Activated CD8-positive, alpha-beta memory T cell treated with anti-CD3 and anti-CD28 coated beads for 48 hours (primary cell): ENCODE results near the gene FOXL1.

ENCODE experiments used
- DNase-seq, 3 experiments: peaks; one replicate each; pipeline ENCODE4 v3.0.0-alpha.2; 2020; ENCODE audit warnings: low read depth in 2 of 3, low spot score in 2 of 3

FOXL1 gene

DNA sequence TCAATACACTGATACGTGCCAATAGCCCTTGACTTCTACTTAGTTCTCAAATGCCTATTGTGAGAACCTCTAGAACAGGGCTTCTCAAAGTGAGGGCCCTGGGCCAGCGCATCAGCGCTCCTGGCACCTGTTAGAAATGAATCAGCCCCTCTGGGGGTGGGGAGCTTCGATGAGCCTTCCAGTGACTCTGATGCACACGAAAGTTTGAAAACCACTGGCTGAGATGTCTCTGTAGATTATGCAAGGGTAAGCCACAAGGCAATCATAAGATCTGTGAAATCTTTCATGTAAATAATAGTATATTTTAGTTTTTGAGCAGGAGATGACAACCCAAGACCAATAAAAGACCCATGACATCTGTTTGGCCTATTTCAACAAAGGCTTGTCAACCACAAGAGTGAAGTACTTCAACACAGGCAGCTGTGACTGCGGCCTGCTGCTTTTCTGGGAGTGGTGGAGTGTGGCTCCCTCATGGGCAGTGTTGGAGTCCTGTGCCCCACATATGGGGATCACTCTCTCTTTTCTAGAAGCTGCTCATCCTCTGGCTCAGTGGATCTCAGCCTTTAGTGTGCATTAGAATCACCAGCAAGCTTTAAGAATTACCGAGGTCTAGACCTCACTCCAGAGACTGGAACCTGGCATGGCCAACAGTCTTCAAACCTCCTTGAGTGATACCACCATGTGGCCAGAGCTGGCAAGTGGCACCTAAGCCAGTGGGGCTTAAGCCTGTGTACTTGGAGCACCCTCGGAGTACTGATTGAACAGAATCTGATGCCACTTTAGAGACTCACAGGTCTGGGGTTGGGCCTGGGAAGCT lies 29.1 kb upstream of the FOXL1 start:
- no peak for DNase-seq

DNA sequence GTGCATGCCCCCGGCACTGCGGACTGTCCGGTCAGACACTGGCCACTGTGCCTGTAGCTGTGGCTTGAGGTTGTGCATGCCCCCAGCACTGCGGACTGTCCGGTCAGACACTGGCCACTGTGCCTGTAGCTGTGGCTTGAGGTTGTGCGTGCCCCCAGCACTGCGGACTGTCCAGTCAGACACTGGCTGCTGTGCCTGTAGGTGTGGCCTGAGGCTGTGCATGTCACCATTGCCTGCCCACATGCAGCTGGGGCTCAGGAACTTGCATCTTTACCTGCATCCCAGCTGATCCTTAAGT lies 28.5 kb upstream of the FOXL1 start:
- no peak for DNase-seq

DNA sequence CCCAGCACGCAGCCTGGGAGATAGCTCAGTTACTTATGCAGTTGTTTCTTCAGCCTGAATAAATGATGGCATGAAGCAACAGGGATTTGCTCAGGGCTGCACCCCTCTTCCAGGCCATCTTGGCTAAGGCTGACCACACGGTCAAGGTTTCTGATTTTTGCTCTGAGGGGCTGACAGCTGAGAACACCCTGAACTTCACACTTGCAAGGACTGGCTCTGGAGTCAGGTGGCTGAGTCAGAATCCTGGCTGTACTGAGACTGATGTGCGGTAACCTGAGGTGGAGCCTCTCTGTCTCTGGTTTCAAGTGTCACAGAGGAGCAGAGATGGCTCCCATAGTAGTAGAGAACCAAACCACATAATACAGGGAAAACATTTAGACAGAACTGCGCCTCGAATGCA lies 28.1 kb upstream of the FOXL1 start:
- DNase-seq, result no peak

DNA sequence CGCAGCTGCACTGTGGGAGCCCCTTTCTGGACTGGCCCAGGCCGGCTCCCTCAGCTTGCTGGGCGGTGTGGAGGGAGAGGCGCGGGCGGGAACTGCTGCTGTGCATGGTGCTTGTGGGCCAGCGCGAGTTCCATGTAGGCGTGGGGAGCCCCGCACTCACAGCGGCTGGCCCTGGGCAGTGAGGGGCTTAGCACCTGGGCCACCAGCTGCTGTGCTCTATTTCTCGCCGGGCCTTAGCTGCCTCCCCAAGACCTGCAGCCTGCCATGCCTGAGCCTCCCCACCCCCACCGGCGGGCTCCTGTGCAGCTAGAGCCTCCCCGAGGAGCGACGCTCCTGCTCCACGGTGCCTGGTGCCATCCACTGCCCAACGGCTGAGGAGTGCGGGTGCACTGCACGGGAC lies 25.0 kb upstream of the FOXL1 start:
- no peak for DNase-seq

DNA sequence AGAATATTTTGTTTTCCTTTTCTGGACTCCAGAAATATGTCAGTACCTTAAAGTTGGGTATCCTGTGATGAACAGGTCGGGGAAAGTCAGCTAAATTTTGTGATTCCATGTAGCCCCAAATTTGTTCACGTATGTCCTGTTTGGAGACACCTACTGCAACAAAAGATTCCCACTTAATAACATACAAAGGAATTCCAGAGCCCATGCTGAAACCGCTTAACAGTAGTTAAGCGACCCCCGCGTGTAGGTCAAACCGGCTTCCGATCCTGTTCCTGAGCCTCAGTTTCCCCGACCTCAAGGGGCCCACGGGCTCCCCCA lies 23.8 kb upstream of the FOXL1 start:
- DNase-seq, result no peak

DNA sequence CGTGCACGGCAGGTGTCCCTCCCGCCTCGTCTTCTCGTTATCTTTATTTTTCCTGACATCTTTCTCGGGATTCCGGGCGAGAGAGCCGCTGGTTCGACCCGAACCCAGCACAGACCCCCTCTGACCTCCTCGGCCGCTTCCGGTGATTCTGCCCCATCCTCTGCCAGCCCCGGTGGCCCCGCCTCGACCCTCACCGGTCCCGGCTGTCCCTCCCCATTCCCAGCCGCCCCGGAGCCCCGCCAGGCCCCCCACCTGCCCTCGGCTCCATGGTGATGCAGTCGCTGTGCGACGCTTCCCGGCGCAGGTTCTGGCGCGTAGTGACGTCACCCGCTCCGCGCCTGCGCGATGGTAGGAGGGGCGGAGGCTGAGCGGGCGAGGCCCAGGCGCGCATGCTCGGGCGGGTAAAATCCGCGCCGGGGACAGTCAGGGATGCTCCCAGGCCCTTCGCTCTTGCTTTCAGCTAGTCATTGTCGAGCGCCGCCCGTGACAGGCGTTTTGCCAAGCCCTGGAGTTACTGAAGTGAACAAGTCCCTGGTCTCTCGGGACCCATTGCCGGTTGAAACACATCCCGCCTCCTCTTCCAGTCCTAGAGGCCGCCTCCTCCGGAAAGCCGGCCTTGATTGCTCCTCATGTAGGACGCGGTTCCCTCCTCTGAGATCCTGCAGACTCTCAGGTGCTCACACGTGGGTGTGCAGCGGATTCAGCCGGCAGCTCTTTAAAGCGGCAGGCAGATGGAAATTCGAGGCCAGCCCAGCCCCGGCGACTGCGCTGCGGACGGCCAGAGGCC lies 23.2 kb upstream of the FOXL1 start, which contains the start of gene MTHFSD:
MTHFSD (minus strand) TSS at position 319 of the 787 bp plus-strand sequence; CDS start at position 268, 51 bp downstream.
- DNase-seq, result peak; percentile 94 to 97 (median 95)

DNA sequence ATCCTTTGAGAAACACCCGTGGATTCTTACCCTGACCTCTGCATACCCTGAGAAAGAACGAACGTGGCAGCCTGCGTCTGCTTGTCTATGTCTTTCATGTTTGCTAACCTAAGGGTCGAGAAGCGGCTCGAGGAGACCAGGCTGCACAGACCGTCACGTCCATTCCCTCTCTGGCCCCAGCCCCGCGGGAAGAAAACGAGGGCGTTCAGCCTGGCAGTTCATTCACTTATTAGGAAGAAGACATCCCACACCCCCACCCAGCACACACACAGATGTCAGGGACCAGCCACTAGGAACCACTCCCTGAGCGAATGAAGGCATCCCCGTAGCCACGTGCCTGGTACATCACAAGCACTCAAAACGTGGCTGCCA lies 22.7 kb upstream of the FOXL1 start:
- DNase-seq, result no peak

DNA sequence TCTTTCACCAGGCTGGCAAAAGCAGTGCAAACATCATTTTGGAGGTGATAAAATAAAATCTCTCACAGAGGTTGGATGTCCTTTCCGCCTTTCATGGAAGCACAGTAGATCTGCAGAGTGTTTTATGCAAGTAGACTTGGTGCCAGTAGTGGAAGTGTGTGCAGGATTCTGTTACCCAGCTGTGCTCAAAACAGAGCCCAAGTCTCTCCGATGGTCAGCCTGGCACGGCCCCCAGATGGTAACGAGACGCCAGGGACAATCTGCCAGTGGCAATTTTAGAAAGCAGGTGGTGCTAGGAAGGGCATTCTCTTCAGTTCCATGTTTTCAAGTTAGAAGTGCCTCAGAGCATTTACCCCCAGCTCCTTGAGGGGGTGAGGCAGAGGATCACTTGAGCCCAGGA lies 21.8 kb upstream of the FOXL1 start:
- no peak for DNase-seq

DNA sequence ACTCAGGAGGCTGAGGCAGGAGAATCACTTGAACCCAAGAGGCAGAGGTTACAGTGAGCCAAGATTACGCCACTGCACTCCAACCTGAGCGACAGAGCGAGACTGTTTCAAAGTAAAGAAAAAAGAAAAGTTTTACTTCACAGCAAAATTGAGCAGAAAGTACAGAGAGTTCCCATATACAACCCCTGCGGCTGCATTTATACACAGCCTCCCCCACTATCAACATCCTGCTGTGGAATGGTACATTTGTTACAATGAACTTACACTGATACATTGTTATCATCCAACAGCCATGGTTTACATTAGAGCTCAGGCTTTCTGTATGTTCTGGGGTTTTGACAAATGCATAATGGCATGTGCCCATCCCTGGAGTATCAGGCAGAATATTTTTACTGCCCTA lies 20.8 kb upstream of the FOXL1 start:
- DNase-seq, result no peak

DNA sequence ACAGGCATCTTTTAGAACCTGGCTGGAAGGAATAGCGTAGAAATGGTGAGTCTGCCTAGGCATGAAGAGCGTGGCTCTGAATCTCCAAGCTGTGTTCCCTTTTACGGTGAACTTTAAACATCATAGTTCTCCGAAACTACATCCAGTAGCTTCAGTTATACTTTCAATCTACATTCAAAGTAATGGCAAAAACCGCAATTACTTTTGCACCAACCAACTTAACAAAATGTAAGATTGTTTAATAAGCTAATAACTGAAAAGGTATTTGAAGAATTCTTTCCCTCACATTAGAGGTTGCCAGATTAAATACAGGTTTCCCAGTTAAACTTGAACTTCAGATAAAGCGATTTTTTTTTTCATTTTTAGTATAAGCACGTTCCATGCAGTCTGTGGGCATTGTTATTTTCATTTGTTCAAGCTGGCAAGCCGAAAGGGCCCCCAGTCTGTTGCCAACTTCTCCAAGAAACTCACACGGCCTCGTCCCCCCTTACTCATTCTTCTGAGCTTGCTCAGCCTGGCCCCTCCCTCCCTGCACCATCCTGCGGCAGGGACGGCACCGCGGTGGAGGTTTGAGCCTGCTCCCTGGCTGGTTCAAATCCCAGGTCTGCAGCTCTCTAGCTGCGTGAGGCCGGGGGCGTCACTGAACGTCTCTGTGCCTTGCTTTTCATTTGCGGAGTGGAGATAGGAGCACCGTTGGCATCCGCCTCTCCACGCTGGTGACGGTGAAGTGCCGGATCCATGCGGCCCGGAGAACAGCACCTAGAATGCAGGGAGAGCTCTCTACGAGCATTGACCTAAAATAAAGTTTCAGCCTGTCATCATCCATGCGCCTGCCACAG lies 19.8 kb upstream of the FOXL1 start:
- DNase-seq, result no peak

DNA sequence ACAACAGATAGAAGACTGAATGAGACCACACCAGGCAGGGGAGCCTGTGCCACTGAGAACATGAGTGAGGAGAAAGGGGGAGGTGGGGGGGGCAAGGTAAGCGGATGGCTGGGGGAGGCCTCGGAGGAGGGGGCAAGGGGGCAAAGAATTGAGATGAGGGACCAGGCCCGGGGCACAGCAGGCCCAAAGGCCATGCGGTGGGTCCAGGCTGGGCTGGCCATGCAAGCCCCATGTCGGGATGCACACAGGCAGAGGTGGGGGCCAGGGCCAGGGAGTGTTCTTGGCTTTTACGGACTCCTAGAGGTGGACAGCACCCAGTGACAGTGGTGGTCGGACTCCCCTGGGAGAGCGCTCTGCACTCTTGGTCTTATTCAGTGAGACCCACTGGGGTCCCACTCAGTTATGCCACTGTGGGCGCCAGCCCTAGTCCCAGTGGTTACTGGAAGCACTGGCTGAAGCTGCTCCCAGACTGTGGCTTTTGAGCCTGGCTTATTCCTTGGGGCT lies 18.5 kb upstream of the FOXL1 start:
- no peak for DNase-seq

DNA sequence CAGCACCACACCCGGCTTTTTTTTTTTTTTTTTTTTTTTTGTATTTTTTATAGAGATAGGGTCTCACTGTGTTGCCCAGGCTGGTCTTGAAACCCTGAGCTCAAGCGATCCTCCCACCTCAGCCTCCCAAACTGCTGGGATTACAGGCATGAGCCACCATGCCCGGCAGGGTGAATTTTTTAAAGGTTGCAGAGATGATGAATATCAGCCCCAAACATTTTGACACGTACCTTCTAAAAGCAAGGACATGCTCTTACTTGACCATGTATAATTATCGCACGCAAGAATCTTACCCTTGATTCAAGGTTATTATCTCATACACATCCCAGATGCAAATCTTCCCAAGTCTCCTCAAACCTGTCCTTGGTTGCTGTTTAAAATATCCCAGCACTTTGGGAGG lies 16.0 kb upstream of the FOXL1 start:
- DNase-seq, result no peak

DNA sequence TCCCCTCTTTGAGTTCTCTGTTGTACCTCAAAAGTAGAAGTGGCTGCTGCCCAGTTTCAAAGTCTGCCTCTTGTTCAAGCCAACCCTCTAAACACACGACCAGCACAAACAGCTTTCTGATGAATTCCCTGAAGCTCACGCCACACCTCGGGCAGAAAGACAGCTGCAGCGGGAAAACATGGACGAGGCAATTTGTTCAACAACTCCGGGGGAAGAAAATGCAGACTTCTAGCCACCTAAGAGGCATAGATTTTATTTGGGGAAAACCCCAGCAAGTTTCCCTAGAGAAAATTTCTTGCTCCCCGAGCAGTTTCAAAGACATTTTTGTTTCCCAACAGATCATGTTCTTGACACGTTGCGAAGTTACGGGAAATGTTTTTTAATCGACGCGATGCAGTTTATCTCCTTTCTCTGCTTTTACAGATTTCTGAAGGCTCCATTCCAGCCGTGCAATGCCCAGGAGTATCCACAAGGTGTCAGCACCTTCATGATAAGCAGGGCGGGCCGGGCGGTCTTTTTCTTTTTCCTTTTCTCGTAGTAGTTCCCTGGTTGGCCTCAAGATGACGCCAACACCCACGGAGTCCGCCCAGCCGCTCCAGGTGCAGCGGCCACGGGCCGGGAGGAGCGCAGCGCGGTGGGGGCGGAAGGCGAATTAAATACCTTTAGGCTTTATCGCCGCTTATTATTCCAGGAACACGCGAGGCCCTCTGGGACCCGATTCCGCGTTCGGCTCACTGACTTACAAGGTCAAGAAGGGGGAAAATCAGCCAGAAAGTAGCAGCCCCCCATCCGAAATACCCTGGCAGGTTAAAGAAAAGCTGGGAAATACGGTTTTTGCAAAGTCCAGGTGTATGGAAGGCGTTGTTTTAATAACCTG lies 14.6 kb upstream of the FOXL1 start:
- peak; percentile 56 to 74 (median 73) for DNase-seq

DNA sequence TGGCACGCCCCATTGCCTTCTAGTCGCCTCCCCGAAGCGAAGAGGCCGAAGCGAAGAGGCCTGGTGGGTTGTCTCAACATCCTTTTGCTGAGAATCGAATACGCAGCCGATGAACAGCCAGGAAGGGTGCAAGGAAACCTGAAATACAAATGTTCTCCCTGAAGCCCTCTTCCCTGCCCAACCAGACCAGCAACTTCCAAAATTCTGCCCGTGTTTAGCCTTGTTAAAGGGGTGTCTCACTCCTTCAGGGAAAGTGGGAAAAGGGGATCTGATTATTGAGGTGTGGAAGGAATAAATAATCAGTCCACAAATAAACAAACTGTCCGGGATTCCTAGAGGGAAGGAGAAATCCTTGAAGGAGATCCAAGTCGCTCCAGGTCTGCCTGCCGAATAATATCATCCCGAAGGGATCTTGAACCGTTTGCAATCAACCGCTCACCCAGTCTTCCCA lies 13.1 kb upstream of the FOXL1 start:
- DNase-seq, result no peak

DNA sequence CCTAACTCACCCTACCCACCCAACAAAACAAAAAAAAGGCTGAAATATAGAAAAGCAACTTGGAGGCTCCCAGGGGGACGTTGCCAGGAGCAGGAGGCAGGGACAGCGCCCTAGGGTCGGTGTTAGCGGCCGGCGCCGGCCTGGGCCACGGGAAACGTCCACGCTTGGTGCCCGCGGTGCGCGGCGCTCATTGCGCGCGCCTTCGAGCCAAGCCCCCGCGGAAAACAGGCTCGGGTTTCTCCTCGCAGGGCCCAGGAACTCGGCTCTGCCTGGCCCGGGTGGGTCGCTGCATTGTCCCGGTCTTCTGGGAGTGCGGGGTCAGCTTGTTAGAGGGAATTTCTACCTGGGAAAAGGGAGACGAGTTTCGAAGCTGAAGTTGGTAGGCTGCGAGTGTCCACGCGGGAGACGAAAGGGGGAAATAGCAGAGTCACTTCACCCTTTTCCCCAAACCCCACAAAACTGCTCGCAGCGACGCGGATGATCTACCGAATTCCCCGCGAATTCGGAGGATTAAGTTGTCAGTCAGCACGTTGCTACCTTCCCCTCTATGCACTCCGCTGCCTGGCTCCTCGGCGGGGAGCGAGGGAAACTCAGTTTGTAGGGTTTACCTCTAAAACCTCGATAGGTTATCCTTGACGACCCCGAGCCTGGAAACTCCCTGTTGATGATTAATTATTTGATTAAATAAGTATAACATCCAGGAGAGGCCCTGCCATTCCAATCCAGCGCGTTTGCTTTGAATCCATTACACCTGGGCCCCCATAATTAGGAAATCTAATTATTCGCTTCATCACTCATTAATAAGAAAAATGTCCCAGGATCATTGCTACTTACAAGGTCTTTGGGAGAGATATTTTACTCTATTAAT lies 12.5 kb upstream of the FOXL1 start:
- DNase-seq, result no peak

DNA sequence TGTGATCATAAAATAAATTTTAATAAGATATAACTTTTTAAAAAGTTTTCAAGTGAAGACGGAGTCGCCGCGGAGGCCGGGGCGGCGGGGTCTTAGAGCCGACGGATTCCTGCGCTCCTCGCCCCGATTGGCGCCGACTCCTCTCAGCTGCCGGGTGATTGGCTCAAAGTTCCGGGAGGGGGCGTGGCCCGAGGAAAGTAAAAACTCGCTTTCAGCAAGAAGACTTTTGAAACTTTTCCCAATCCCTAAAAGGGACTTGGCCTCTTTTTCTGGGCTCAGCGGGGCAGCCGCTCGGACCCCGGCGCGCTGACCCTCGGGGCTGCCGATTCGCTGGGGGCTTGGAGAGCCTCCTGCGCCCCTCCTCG lies 11.8 kb upstream of the FOXL1 start, which contains the start of gene FOXC2:
FOXC2 (plus strand) TSS at position 229 of the 365 bp plus-strand sequence. CDS start 507 bp downstream, outside the sequence.
- DNase-seq, result peak in 1 of 3 experiments; percentile 28

DNA sequence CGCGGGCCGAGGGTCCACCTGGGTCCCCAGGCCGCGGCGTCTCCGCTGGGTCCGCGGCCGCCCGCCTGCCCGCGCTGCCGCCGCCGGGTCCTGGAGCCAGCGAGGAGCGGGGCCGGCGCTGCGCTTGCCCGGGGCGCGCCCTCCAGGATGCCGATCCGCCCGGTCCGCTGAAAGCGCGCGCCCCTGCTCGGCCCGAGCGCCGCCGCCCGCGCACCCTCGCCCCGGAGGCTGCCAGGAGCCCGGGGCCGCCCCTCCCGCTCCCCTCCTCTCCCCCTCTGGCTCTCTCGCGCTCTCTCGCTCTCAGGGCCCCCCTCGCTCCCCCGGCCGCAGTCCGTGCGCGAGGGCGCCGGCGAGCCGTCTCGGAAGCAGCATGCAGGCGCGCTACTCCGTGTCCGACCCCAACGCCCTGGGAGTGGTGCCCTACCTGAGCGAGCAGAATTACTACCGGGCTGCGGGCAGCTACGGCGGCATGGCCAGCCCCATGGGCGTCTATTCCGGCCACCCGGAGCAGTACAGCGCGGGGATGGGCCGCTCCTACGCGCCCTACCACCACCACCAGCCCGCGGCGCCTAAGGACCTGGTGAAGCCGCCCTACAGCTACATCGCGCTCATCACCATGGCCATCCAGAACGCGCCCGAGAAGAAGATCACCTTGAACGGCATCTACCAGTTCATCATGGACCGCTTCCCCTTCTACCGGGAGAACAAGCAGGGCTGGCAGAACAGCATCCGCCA lies 11.2 kb upstream of the FOXL1 start:
- no peak for DNase-seq

DNA sequence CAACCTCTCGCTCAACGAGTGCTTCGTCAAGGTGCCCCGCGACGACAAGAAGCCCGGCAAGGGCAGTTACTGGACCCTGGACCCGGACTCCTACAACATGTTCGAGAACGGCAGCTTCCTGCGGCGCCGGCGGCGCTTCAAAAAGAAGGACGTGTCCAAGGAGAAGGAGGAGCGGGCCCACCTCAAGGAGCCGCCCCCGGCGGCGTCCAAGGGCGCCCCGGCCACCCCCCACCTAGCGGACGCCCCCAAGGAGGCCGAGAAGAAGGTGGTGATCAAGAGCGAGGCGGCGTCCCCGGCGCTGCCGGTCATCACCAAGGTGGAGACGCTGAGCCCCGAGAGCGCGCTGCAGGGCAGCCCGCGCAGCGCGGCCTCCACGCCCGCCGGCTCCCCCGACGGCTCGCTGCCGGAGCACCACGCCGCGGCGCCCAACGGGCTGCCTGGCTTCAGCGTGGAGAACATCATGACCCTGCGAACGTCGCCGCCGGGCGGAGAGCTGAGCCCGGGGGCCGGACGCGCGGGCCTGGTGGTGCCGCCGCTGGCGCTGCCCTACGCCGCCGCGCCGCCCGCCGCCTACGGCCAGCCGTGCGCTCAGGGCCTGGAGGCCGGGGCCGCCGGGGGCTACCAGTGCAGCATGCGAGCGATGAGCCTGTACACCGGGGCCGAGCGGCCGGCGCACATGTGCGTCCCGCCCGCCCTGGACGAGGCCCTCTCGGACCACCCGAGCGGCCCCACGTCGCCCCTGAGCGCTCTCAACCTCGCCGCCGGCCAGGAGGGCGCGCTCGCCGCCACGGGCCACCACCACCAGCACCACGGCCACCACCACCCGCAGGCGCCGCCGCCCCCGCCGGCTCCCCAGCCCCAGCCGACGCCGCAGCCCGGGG lies 10.4 kb upstream of the FOXL1 start:
- no peak for DNase-seq
